Testis (tissue), 2 donors: Measurements from ENCODE around the gene CTIF.

Source experiments
- POLR2A ChIP-seq: fragments of 450-650 bp; IDR thresholded peaks from one replicate; pipeline ENCODE4 v1.6.1; 2017; ENCODE audit warnings: antibody characterized with exemption, mild to moderate bottlenecking, moderate library complexity
- TF ChIP-seq, protein P1 (sequence below), 3 experiments: fragments of 450-650 bp in 2 of 3; fragments of 200-600 bp in 1 of 3; sonication (generic) in 1 of 3; IDR thresholded peaks; one replicate each; pipeline ENCODE4 v1.5.1; 2016 to 2019; ENCODE audit warnings: antibody characterized with exemption in 3 of 3, mild to moderate bottlenecking in 2 of 3, moderate library complexity in 1 of 3

GRCh38 chr18:48641981-48642380 is 103.2 kb downstream of the CTIF start:
- TF ChIP-seq, protein P1, sequence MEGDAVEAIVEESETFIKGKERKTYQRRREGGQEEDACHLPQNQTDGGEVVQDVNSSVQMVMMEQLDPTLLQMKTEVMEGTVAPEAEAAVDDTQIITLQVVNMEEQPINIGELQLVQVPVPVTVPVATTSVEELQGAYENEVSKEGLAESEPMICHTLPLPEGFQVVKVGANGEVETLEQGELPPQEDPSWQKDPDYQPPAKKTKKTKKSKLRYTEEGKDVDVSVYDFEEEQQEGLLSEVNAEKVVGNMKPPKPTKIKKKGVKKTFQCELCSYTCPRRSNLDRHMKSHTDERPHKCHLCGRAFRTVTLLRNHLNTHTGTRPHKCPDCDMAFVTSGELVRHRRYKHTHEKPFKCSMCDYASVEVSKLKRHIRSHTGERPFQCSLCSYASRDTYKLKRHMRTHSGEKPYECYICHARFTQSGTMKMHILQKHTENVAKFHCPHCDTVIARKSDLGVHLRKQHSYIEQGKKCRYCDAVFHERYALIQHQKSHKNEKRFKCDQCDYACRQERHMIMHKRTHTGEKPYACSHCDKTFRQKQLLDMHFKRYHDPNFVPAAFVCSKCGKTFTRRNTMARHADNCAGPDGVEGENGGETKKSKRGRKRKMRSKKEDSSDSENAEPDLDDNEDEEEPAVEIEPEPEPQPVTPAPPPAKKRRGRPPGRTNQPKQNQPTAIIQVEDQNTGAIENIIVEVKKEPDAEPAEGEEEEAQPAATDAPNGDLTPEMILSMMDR (IDR thresholded peaks at IDR 0.05): no peak
- no peak for TF ChIP-seq POLR2A
